Measurements from ENCODE around the gene C1orf116.

Gene C1orf116

DNA sequence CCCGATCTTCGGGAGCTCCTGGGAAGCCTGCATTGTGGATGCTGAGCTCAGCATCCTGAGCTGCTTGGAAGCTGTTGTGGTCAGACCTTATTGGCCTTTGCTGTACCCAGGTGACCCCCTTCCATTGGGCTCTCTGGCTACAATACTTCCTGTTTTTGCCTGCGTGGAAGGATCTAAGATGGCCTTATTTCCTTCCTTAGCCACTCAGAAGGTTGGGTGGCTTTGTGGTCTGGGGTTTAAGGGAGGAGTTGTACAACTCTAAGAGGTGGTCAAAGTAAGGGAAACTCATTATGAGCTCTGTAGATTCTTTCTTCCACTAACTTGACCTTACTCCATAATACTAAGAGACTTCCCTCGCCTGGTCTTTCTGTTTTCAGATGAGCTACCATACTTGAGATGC is 38.3 kb upstream of the C1orf116 start:
- no peak for ATAC-seq
- TF ChIP-seq ISL1 (CRISPR knock-in tag; IDR thresholded peaks at IDR 0.05), result no peak
- TF ChIP-seq GLIS3 (CRISPR knock-in tag; IDR thresholded peaks at IDR 0.05), result no peak
- no peak for TF ChIP-seq ZFP3 (CRISPR knock-in tag; IDR thresholded peaks at IDR 0.05)
- no peak for TF ChIP-seq ZNF8 (CRISPR knock-in tag; IDR thresholded peaks at IDR 0.05)
- no peak for TF ChIP-seq BACH2 (CRISPR knock-in tag; IDR thresholded peaks at IDR 0.05; ENCODE audit: borderline replicate concordance)
- no peak for TF ChIP-seq TCF4 (CRISPR knock-in tag; IDR thresholded peaks at IDR 0.05; ENCODE audit: borderline replicate concordance)
- TF ChIP-seq ZNF70 (CRISPR knock-in tag; IDR thresholded peaks at IDR 0.05), result no peak
- no peak for TF ChIP-seq ZC3H10 (CRISPR knock-in tag; IDR thresholded peaks at IDR 0.05)
- TF ChIP-seq ZFP30 (CRISPR knock-in tag; IDR thresholded peaks at IDR 0.05), result no peak
- TF ChIP-seq, protein P1, sequence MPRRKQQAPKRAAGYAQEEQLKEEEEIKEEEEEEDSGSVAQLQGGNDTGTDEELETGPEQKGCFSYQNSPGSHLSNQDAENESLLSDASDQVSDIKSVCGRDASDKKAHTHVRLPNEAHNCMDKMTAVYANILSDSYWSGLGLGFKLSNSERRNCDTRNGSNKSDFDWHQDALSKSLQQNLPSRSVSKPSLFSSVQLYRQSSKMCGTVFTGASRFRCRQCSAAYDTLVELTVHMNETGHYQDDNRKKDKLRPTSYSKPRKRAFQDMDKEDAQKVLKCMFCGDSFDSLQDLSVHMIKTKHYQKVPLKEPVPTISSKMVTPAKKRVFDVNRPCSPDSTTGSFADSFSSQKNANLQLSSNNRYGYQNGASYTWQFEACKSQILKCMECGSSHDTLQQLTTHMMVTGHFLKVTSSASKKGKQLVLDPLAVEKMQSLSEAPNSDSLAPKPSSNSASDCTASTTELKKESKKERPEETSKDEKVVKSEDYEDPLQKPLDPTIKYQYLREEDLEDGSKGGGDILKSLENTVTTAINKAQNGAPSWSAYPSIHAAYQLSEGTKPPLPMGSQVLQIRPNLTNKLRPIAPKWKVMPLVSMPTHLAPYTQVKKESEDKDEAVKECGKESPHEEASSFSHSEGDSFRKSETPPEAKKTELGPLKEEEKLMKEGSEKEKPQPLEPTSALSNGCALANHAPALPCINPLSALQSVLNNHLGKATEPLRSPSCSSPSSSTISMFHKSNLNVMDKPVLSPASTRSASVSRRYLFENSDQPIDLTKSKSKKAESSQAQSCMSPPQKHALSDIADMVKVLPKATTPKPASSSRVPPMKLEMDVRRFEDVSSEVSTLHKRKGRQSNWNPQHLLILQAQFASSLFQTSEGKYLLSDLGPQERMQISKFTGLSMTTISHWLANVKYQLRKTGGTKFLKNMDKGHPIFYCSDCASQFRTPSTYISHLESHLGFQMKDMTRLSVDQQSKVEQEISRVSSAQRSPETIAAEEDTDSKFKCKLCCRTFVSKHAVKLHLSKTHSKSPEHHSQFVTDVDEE (CRISPR knock-in tag; IDR thresholded peaks at IDR 0.05), result no peak

- TF ChIP-seq, protein P2, sequence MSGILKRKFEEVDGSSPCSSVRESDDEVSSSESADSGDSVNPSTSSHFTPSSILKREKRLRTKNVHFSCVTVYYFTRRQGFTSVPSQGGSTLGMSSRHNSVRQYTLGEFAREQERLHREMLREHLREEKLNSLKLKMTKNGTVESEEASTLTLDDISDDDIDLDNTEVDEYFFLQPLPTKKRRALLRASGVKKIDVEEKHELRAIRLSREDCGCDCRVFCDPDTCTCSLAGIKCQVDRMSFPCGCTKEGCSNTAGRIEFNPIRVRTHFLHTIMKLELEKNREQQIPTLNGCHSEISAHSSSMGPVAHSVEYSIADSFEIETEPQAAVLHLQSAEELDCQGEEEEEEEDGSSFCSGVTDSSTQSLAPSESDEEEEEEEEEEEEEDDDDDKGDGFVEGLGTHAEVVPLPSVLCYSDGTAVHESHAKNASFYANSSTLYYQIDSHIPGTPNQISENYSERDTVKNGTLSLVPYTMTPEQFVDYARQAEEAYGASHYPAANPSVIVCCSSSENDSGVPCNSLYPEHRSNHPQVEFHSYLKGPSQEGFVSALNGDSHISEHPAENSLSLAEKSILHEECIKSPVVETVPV (CRISPR knock-in tag; IDR thresholded peaks at IDR 0.05), result no peak
- TF ChIP-seq ZNF565 (CRISPR knock-in tag; conservative IDR thresholded peaks at IDR 0.05; ENCODE audit: low read depth) (no peak), PPARA (CRISPR knock-in tag; IDR thresholded peaks at IDR 0.05; ENCODE audit: borderline replicate concordance) (no peak), ZFP3 (CRISPR knock-in tag; IDR thresholded peaks at IDR 0.05) (no peak), BACH2 (CRISPR knock-in tag; IDR thresholded peaks at IDR 0.05; ENCODE audit: borderline replicate concordance) (no peak), ZC3H10 (CRISPR knock-in tag; IDR thresholded peaks at IDR 0.05) (no peak), ESRRG (CRISPR knock-in tag; IDR thresholded peaks at IDR 0.05) (no peak), ZNF8 (CRISPR knock-in tag; IDR thresholded peaks at IDR 0.05) (no peak), GLIS3 (CRISPR knock-in tag; IDR thresholded peaks at IDR 0.05) (no peak), ZFP30 (CRISPR knock-in tag; IDR thresholded peaks at IDR 0.05) (no peak), TOX (CRISPR knock-in tag; IDR thresholded peaks at IDR 0.05; ENCODE audit: borderline replicate concordance) (no peak), POU6F1 (CRISPR knock-in tag; IDR thresholded peaks at IDR 0.05; ENCODE audit: borderline replicate concordance, low read depth) (no peak), CREB5 (CRISPR knock-in tag; IDR thresholded peaks at IDR 0.05; ENCODE audit: low read depth) (no peak), TCF4 (CRISPR knock-in tag; IDR thresholded peaks at IDR 0.05; ENCODE audit: borderline replicate concordance) (no peak), OSR1 (CRISPR knock-in tag; IDR thresholded peaks at IDR 0.05) (no peak), SNAI2 (CRISPR knock-in tag; IDR thresholded peaks at IDR 0.05) (no peak), ARNTL (CRISPR knock-in tag; IDR thresholded peaks at IDR 0.05; ENCODE audit: borderline replicate concordance, low read depth) (no peak), ZNF70 (CRISPR knock-in tag; IDR thresholded peaks at IDR 0.05) (no peak), CSDC2 (CRISPR knock-in tag; IDR thresholded peaks at IDR 0.05) (no peak)
- TF ChIP-seq, protein P3, sequence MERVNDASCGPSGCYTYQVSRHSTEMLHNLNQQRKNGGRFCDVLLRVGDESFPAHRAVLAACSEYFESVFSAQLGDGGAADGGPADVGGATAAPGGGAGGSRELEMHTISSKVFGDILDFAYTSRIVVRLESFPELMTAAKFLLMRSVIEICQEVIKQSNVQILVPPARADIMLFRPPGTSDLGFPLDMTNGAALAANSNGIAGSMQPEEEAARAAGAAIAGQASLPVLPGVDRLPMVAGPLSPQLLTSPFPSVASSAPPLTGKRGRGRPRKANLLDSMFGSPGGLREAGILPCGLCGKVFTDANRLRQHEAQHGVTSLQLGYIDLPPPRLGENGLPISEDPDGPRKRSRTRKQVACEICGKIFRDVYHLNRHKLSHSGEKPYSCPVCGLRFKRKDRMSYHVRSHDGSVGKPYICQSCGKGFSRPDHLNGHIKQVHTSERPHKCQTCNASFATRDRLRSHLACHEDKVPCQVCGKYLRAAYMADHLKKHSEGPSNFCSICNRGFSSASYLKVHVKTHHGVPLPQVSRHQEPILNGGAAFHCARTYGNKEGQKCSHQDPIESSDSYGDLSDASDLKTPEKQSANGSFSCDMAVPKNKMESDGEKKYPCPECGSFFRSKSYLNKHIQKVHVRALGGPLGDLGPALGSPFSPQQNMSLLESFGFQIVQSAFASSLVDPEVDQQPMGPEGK (CRISPR knock-in tag; IDR thresholded peaks at IDR 0.05; ENCODE audit: borderline replicate concordance), result no peak
- no peak for ATAC-seq
Measured at GRCh38 chr1:207069858-207070506, 37.4 kb upstream of the C1orf116 start.

Measured in SK-N-SH treated with all-trans-retinoic acid at 6 μM for 48 hours (cell line).